Prostate gland (tissue), 2 donors: ENCODE measurements around the gene CASQ2.

Experiments used
- CTCF ChIP-seq, 4 experiments: fragments of 200-600 bp in 2 of 4; fragments of 450-650 bp in 2 of 4; sonication (generic) in 2 of 4; IDR thresholded peaks; 1 replicate in 3 of 4; 2 replicates in 1 of 4; pipeline ENCODE4 v1.5.1; 2016 to 2019; ENCODE audit warnings: antibody characterized with exemption in 4 of 4, mild to moderate bottlenecking in 2 of 4, moderate library complexity in 2 of 4
- POLR2A ChIP-seq: fragments of 450-650 bp; IDR thresholded peaks from one replicate; pipeline ENCODE4 v1.6.1; 2016; ENCODE audit warnings: antibody characterized with exemption, mild to moderate bottlenecking

- TF ChIP-seq CTCF (IDR thresholded peaks at IDR 0.05): no peak
- no peak for TF ChIP-seq POLR2A
Measured at GRCh38 chr1:115672224-115673009, 96.1 kb downstream of the CASQ2 start.
